ENCODE results near the gene CYP20A1. TPM values are rescaled to one million over a fixed set of nuclear protein-coding genes. Genes with fewer than 3 reads are reported as not detected.
A peak's percentile ranks its signal among the peaks of the same experiment; 100 is the strongest.
"Not testable (repeated sequence)": the region's sequence is repeated elsewhere in the genome, so short reads cannot be mapped to it uniquely, and the experiment has no call there.

CYP20A1 gene
- total RNA-seq, 4 donors from 2014 or later = 2.0 to 72.7 (median 37.5) TPM

DNA sequence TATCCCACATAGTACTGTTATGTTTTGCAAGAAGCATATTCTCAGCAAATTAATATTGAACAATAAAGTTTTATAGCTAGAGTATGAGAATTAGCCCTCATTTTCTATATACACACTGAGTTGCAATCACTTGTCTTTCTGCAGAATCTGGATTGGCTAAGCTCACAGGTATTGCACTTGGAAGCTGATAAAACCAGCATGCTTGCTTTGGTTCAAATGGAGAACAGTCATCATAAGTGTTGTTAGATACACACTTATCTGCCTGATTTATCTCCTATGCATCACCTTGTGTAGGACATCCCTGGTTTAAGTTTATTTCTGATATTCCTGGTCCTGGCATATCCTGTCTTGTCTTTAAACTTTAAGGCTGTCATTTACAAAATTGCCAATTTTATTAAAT is 38.0 kb upstream of the CYP20A1 start:
- no peak for DNase-seq
- H3K36me3 ChIP-seq = no peaks in the 10 kb centered on the region
- TF ChIP-seq CTCF (IDR thresholded peaks at IDR 0.05) (no peak), POLR2A (IDR thresholded peaks at IDR 0.05) (no peak)

GRCh38 chr2:203201426-203201825 is 37.4 kb upstream of the CYP20A1 start:
- H3K27me3 ChIP-seq = no peaks in the 10 kb centered on the region
- H3K9me3 ChIP-seq = no peaks in the 10 kb centered on the region
- H3K27ac ChIP-seq = no peak overlapping the region
- DNase-seq = no peak
- no peaks in the 10 kb centered on the region for H3K36me3 ChIP-seq
- TF ChIP-seq CTCF (IDR thresholded peaks at IDR 0.05) (no peak), POLR2A (IDR thresholded peaks at IDR 0.05) (no peak)
- no peaks in the 10 kb centered on the region for H3K4me1 ChIP-seq
- intact Hi-C loops (cut with DNase I; ENCODE audit: low total_unique reads) = no loop called here
- no peak overlapping the region for H3K4me3 ChIP-seq

More for the DNA sequence above, 38.0 kb upstream of the CYP20A1 start:
- H3K27me3 ChIP-seq = no peaks in the 10 kb centered on the region
- no peaks in the 10 kb centered on the region for H3K4me1 ChIP-seq
- no peaks in the 10 kb centered on the region for H3K9me3 ChIP-seq
- intact Hi-C loops (cut with DNase I; ENCODE audit: low total_unique reads) = no loop called here
- no peak overlapping the region for H3K27ac ChIP-seq
- H3K4me3 ChIP-seq = no peak overlapping the region

DNA sequence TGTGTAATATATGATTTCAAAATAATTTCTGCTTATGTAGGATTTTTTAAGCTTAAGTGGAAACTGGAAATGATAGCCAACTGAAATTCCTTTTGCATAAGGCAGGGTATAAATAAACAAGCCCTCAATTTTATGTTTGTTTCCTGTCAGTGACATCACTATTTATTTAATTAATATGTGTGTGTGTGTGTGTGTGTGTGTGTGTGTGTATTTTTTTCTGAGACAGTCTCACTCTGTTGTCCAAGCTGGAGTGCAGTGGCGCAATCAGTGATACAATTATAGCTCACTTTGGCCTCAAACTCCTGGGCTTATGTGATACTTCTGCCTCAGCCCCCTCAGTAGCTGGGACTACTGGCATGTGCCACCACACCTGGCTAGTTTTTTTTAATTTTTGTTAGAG is 29.3 kb upstream of the CYP20A1 start:
- H3K27me3 ChIP-seq = no peaks in the 10 kb centered on the region
- intact Hi-C loops (cut with DNase I; ENCODE audit: low total_unique reads) = no loop called here
- no peaks in the 10 kb centered on the region for H3K9me3 ChIP-seq
- no peak for TF ChIP-seq POLR2A (IDR thresholded peaks at IDR 0.05)
- TF ChIP-seq CTCF (IDR thresholded peaks at IDR 0.05) = no peak
- no peak overlapping the region for H3K4me3 ChIP-seq
- no peak for DNase-seq
- no peak overlapping the region for H3K27ac ChIP-seq
- no peaks in the 10 kb centered on the region for H3K4me1 ChIP-seq
- H3K36me3 ChIP-seq = no peaks in the 10 kb centered on the region

- Histone ChIP-seq H3K27me3 (no peaks in the 10 kb centered on the region), H3K9me3 (no peaks in the 10 kb centered on the region), H3K4me1 (no peaks in the 10 kb centered on the region), H3K4me3 (no peak overlapping the region), H3K27ac (no peak overlapping the region), H3K36me3 (peaks cover 0 to 2% of the 10 kb centered on the region in 2 donors)
- TF ChIP-seq CTCF (IDR thresholded peaks at IDR 0.05) (peak; percentile 37 to 52 (median 42)), POLR2A (IDR thresholded peaks at IDR 0.05) (no peak)
- no peak for DNase-seq
- intact Hi-C loops (cut with DNase I; ENCODE audit: low total_unique reads) = no loop called here
Measured at GRCh38 chr2:203225423-203226039, 13.3 kb upstream of the CYP20A1 start.

- H3K9me3 ChIP-seq; DNase-seq; H3K27me3 ChIP-seq; H3K27ac ChIP-seq; intact Hi-C loops (cut with DNase I; ENCODE audit: low total_unique reads); H3K4me1 ChIP-seq; H3K4me3 ChIP-seq; H3K36me3 ChIP-seq: not testable (repeated sequence)
Measured at GRCh38 chr2:203229674-203230073, 9.1 kb upstream of the CYP20A1 start.

Data from uterus (tissue), 4 donors.